Measurements from ENCODE around the gene WDR64. TPM values are rescaled to one million over a fixed set of nuclear protein-coding genes. Genes with fewer than 3 reads are reported as not detected.
"Not testable (repeated sequence)": the region's sequence is repeated elsewhere in the genome, so short reads cannot be mapped to it uniquely, and the experiment has no call there.

Gene WDR64
- total RNA-seq, 1 donor from 2014 or later, result not detected

GRCh38 chr1:241819340-241819866, 167.3 kb downstream of the WDR64 start:
- intact Hi-C loops (cut with DNase I), result no loop called here

DNA sequence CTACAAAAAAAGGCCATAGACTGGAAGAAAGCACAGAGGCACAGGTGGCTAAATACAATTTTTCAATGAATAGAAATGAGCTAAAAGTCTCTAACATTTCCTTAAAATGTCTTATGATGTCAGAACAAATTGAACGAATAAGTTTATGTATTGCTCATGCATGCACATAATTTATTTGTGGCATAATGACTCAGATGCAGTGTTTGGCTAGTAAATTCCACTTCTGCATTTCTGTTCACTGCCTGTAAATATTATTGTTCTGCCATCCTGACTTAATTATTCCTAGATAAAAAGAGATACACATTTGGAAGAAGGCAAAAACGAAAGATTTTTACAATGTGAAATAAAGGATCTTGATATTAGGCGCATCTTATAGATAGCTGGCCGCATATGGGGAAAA, 169.3 kb downstream of the WDR64 start:
- DNase-seq (no peak), ATAC-seq (no peak)
- Histone ChIP-seq H3K27me3 (ENCODE audit: low read depth) (no peaks in the 10 kb centered on the region), H3K9me3 (no peaks in the 10 kb centered on the region), H3K27ac (no peak overlapping the region), H3K4me1 (no peaks in the 10 kb centered on the region), H3K36me3 (no peaks in the 10 kb centered on the region), H3K4me3 (no peak overlapping the region)
- TF ChIP-seq, protein P1, sequence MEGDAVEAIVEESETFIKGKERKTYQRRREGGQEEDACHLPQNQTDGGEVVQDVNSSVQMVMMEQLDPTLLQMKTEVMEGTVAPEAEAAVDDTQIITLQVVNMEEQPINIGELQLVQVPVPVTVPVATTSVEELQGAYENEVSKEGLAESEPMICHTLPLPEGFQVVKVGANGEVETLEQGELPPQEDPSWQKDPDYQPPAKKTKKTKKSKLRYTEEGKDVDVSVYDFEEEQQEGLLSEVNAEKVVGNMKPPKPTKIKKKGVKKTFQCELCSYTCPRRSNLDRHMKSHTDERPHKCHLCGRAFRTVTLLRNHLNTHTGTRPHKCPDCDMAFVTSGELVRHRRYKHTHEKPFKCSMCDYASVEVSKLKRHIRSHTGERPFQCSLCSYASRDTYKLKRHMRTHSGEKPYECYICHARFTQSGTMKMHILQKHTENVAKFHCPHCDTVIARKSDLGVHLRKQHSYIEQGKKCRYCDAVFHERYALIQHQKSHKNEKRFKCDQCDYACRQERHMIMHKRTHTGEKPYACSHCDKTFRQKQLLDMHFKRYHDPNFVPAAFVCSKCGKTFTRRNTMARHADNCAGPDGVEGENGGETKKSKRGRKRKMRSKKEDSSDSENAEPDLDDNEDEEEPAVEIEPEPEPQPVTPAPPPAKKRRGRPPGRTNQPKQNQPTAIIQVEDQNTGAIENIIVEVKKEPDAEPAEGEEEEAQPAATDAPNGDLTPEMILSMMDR (IDR thresholded peaks at IDR 0.05), result no peak
- intact Hi-C loops (cut with DNase I), result no loop called here

More at GRCh38 chr1:241819340-241819866, 167.3 kb downstream of the WDR64 start:
- TF ChIP-seq, protein P1 (IDR thresholded peaks at IDR 0.05), result no peak
- Histone ChIP-seq H3K4me1 (no peaks in the 10 kb centered on the region), H3K4me3 (no peak overlapping the region), H3K36me3 (no peaks in the 10 kb centered on the region), H3K9me3 (no peaks in the 10 kb centered on the region), H3K27ac (no peak overlapping the region), H3K27me3 (ENCODE audit: low read depth) (no peaks in the 10 kb centered on the region)
- ATAC-seq (no peak), DNase-seq (no peak)

- intact Hi-C loops (cut with DNase I), result no loop called here
- H3K27ac ChIP-seq, result no peak overlapping the region
- H3K4me3 ChIP-seq, result no peak overlapping the region
- no peaks in the 10 kb centered on the region for H3K4me1 ChIP-seq
- H3K36me3 ChIP-seq, result no peaks in the 10 kb centered on the region
- no peak for DNase-seq
- H3K27me3 ChIP-seq (ENCODE audit: low read depth), result no peaks in the 10 kb centered on the region
- TF ChIP-seq, protein P1 (IDR thresholded peaks at IDR 0.05), result no peak
- no peak for ATAC-seq
- no peaks in the 10 kb centered on the region for H3K9me3 ChIP-seq
These were observed 170.8 kb downstream of the WDR64 start for GRCh38 chr1:241822846-241823245.

DNA sequence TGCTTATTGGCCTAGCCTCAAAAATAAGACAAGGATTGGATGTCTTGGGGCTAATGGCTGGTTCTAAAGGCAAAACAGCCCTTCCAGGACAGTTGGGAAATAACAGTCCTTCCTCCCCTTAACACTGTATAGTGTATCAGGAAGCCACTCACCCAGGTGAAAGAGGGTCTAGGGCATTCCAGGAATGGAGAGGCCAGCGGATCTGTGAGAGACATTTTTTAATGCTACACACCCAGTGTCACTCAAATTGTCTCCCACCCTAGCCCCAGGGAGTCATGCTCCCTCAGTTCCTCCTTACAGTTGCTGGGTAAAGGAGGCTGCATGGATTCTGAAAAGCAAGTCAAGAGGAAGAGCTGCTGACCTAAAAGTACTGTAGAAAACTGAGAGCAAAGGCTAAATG, 171.8 kb downstream of the WDR64 start:
- intact Hi-C loops (cut with DNase I), result no loop called here
- DNase-seq (no peak), ATAC-seq (no peak)
- Histone ChIP-seq H3K9me3 (no peaks in the 10 kb centered on the region), H3K27me3 (ENCODE audit: low read depth) (no peaks in the 10 kb centered on the region), H3K4me1 (no peaks in the 10 kb centered on the region), H3K36me3 (no peaks in the 10 kb centered on the region), H3K4me3 (no peak overlapping the region), H3K27ac (no peak overlapping the region)
- TF ChIP-seq, protein P1 (IDR thresholded peaks at IDR 0.05), result no peak

DNA sequence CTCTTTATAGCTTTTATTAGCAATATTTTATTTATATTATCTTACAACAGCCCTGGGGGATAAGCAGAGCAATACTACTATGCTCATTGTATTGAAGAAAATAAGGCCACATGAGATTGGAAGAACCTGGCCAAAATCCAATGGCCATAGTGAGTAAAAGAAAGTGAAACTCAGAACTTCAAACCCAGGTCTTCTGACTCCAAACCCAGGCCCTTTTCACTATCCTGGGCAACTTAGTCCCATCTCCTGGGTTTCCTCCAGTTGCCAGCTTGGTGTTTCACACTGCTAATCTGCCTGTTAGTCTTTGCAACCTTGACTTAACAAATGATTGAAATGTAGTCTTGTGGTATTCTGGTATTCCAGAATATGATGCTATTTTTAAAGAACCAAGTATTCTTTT, 173.5 kb downstream of the WDR64 start:
- TF ChIP-seq, protein P1 (IDR thresholded peaks at IDR 0.05), result no peak
- no peaks in the 10 kb centered on the region for H3K36me3 ChIP-seq
- no peak overlapping the region for H3K4me3 ChIP-seq
- no peaks in the 10 kb centered on the region for H3K9me3 ChIP-seq
- H3K27me3 ChIP-seq (ENCODE audit: low read depth), result no peaks in the 10 kb centered on the region
- ATAC-seq, result no peak
- no peak overlapping the region for H3K27ac ChIP-seq
- intact Hi-C loops (cut with DNase I), result no loop called here
- no peak for DNase-seq
- H3K4me1 ChIP-seq, result no peaks in the 10 kb centered on the region

GRCh38 chr1:241826613-241827012, 174.5 kb downstream of the WDR64 start:
- H3K27ac ChIP-seq; H3K27me3 ChIP-seq (ENCODE audit: low read depth); intact Hi-C loops (cut with DNase I); H3K4me3 ChIP-seq; H3K36me3 ChIP-seq; H3K9me3 ChIP-seq; DNase-seq; H3K4me1 ChIP-seq; ATAC-seq: not testable (repeated sequence)

Measured in lower lobe of right lung (tissue), 2 donors.